Stimulated activated CD8-positive, alpha-beta memory T cell treated with anti-CD3 and anti-CD28 coated beads, Interleukin-12 subunit alpha, Interleukin-12 subunit beta, amount 100 ng/mL, for 1 hour (primary cell): ENCODE results near the gene EML2.
A peak's percentile ranks its signal among the peaks of the same experiment; 100 is the strongest.
"Not testable (repeated sequence)": the region's sequence is repeated elsewhere in the genome, so short reads cannot be mapped to it uniquely, and the experiment has no call there.

Experiments used
- DNase-seq: peaks from one replicate; pipeline ENCODE4 v3.0.0-alpha.2; 2020; ENCODE audit warnings: low read depth

Gene EML2

GRCh38 chr19:45638930-45639729 is at the start of gene EML2:
Gene EML2 (minus strand): TSS chr19:45639397. CDS start chr19:45639376, 21 bp downstream.
- peak; percentile 35 for DNase-seq

GRCh38 chr19:45687599-45687998 is 48.4 kb upstream of the EML2 start:
- no peak for DNase-seq

GRCh38 chr19:45685045-45685444 is 45.8 kb upstream of the EML2 start:
- not testable (repeated sequence) for DNase-seq

- DNase-seq, result no peak
Observed at GRCh38 chr19:45682908-45683307, 43.7 kb upstream of the EML2 start.

- DNase-seq, result no peak
Observed at GRCh38 chr19:45682117-45682516, 42.9 kb upstream of the EML2 start.

GRCh38 chr19:45681391-45682015 is 42.3 kb upstream of the EML2 start:
- peak; percentile 75 for DNase-seq

- DNase-seq, result peak; percentile 62
Observed at GRCh38 chr19:45677351-45678230, 38.4 kb upstream of the EML2 start.

- peak; percentile 33 for DNase-seq
Observed at GRCh38 chr19:45676851-45677263, 37.7 kb upstream of the EML2 start.

GRCh38 chr19:45674946-45675345 is 35.7 kb upstream of the EML2 start:
- DNase-seq, result no peak

GRCh38 chr19:45670670-45671453 is 31.7 kb upstream of the EML2 start:
- DNase-seq, result no peak

- DNase-seq, result no peak
Observed at GRCh38 chr19:45668342-45668871, 29.2 kb upstream of the EML2 start.

GRCh38 chr19:45667620-45668341 is 28.6 kb upstream of the EML2 start, which contains the start of gene GIPR:
Gene GIPR (plus strand): TSS chr19:45668221. CDS start chr19:45669521, 1,300 bp downstream.
- DNase-seq, result peak; percentile 36

GRCh38 chr19:45664575-45664974 is 25.4 kb upstream of the EML2 start:
- no peak for DNase-seq

GRCh38 chr19:45663800-45664199 is 24.6 kb upstream of the EML2 start:
- no peak for DNase-seq

GRCh38 chr19:45660636-45661035 is 21.4 kb upstream of the EML2 start:
- no peak for DNase-seq

- DNase-seq, result no peak
Observed at GRCh38 chr19:45659096-45659729, 20.0 kb upstream of the EML2 start.

- DNase-seq, result no peak
Observed at GRCh38 chr19:45657520-45658167, 18.4 kb upstream of the EML2 start.

- no peak for DNase-seq
Observed at GRCh38 chr19:45655073-45655472, 15.9 kb upstream of the EML2 start.

GRCh38 chr19:45653634-45654033 is 14.4 kb upstream of the EML2 start:
- DNase-seq, result no peak

GRCh38 chr19:45650722-45651121 is 11.5 kb upstream of the EML2 start:
- no peak for DNase-seq
